GM21526 (cell line): ENCODE data around the gene SURF6.
"Not testable (repeated sequence)": the region's sequence is repeated elsewhere in the genome, so short reads cannot be mapped to it uniquely, and the experiment has no call there.

Source experiments
- ATAC-seq: cut with Tn5 transposase; IDR thresholded peaks from one replicate; pipeline ENCODE4 v1.9.1; 2021; ENCODE audit warnings: moderate library complexity; ENCODE audit not compliant: unreplicated experiment, low FRiP score

SURF6 gene

DNA sequence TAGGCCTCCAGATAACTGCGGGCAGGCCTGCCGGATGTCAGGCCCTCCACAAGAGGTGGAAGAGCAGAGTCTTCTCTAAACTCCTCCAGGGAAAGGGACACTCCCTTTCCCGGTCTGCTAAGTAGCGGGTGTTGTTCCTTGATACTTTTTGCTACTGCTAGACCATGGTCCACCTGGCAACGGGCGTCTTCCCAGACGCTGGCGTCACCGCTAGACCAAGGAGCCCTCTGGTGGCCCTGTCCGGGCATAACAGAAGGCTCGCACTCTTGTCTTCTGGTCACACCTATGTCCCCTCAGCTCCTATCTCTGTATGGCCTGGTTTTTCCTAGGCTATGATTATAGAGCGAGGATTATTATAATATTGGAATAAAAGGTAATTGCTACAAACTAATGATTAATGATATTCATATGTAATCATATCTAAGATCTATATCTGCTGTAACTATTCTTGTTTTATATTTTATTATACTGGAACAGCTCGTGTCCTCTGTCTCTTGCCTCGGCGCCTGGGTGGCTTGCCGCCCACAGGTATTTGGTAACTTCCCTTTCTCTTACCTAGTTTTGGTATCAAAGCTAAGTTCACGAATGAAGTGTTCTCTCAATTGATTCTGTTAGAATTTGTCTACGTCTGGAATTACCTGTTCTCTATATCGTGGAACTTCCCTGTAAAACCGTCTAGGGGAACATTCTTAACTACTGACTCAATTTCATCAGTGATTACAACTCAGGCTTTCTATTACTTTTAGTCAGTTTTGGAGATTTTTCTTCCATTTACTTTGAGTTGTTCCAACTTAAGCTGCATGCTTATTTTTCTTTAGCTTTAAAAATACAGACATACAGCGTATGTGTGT, 6.5 kb downstream of the SURF6 start:
- not testable (repeated sequence) for ATAC-seq

DNA sequence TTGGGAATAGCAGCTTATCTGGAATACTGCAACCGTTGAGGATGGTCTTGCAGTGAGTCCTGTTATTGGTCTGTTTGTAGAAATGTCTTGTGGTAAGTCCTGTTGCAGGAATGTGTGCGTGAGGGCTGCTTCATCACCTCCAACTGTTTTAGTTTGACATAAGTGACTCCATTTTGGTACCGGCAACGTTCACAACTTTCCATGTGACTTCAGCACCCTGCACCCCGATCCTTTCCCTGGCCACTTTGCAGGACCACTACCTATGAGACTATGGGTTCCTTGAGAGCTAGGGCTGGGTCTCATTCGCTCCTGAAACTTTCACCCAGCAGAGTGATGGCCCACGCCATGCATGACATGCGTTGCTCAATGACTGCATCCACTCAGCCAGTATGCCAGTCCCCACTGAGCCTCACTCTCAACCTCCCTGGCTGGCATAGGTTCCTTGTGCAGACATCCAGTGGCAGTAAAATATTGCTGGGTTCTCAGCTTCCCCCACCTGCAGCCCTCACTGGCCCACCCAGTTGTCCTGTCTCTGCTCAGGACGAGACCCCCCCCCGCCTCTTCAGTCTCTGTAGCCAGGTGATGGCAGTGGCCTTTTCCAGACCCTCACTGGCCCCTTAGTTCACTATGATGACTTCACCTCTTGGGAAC, 8.0 kb downstream of the SURF6 start:
- ATAC-seq, result no peak

DNA sequence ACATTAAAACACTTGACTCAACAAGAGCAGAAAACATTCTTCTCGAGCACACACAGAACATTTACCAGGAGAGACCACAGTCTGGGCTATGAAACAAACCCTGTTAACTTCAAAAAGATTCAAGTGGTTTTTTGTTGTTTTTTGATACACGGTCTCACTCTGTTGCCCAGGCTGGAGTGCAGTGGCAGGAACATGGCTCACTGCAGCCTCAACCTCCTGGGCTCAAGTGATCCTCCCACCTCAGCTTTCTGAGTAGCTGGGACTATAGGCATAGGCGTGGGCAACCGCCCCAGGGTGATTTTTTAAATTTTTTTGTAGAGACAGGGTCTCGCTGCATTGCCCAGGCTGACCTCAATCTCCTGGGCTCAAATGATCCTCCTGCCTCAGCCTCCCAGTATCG, 9.0 kb downstream of the SURF6 start:
- ATAC-seq, result not testable (repeated sequence)

- no peak for ATAC-seq
Observed at GRCh38 chr9:133323991-133324703, 11.8 kb downstream of the SURF6 start.

DNA sequence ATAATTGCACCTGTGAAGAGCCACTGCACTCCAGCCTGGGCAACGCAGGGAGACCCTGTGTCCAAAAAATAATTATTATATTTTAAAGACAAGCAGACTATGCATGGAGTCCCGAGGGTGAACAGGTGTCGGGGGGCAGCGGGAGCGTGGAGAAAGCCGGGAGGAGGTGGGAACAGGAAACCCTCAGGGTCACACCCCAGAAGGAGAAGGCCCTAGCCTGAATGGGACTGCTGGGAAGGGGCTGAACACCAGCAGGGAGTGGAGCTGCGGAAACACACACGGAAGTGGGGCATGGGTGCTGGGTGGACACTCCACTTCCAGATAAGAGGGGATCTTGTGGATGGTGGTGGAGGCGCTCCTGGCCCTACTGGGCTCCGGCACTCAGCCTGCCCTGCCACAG, 12.8 kb downstream of the SURF6 start:
- no peak for ATAC-seq

- no peak for ATAC-seq
Observed at GRCh38 chr9:133322701-133323100, 13.3 kb downstream of the SURF6 start.

DNA sequence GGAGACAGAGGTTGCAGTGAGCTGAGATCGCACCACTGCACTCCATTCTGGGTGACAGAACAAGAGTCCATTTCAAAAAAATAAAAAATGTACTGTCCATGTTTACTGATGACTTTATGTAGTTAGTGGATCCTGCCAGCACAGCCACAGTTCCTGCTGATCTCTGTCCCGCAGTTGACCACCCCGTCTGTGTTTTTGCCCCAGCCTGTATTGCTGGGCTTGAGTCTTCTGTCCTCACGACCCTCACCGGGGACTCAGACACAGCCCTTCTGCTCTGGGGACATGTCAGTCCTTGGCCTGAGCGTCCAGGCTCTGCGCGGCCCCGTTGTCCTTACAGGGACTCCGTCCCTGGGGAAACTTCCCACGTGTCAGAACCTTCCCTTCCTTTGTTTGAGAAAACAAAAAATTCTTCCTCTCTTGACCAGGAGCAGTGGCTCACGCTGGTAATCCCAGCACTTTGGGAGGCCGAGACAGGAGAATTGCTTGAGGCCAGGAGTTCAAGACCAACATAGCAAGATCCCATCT, 14.5 kb downstream of the SURF6 start:
- no peak for ATAC-seq

- ATAC-seq, result no peak
Observed at GRCh38 chr9:133320421-133320881, 15.5 kb downstream of the SURF6 start.

- not testable (repeated sequence) for ATAC-seq
Observed at GRCh38 chr9:133317551-133317950, 18.4 kb downstream of the SURF6 start.

- ATAC-seq, result no peak
Observed at GRCh38 chr9:133315997-133316396, 20.0 kb downstream of the SURF6 start.

- no peak for ATAC-seq
Observed at GRCh38 chr9:133309608-133310007, 26.4 kb downstream of the SURF6 start.

DNA sequence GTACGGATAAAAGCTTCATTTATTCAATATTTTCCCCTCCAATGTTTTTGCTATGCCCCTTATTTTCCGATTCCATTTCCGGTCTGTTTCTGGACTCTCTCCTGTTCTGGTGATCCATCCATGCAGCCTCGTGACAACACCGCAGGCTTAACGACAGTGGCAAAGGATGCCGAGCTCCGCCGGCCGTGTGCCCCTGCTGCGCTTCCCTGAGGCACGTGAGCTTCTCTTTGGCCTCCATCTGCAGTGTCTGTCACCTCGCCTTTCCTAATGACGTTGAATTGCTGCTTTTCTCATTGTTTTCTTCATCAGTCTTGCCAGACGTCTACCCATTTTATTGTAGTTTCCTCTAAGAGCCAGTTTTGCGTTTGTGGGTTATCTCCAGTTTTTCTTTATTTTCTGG, 28.7 kb downstream of the SURF6 start:
- ATAC-seq, result no peak

DNA sequence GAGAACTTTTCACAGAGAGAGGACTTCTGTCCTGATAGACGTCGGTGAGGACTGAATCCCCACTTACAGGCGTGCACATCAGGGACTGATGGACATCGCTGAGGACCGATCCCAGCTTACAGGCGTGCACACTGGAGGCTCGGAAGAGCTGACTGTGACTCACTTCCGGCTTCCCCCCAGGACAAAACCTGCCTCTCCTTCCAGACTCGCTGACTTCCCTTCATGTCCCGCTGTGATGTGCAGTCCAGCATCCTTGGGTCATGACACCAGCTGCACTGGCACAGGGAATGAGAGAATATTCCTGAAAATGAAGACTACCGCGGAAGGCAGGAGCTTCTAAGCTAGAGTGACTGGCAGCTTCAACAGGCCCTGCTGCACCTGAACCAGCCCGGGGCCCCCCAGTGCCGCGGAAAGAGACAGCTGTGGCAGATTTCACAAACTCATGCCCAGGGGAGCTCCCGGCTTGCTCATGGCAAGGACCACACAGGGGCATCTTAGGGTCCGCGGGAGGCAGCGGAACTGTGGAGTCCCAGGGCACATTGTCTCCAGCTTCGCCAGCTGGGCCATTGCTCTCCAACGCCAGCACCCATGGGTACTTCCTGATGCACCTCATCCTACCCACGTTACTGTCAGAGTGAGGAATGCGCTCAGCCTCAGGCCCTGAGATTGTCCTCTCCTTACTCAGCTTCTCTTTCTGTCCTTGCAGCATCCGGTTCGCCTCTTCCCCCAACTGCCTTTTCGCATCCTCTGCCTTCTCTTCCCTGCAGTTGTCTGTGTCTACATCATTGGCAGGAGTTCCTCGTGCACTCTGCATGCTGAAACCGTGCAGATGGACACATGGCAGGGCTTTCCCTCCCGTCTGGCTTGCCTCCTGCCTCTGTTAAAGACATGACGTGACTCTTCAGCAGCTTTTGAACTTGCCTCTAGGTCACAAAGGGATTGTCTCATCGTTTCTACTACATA, 29.5 kb downstream of the SURF6 start:
- ATAC-seq, result no peak

- ATAC-seq, result no peak
Observed at GRCh38 chr9:133305731-133306130, 30.3 kb downstream of the SURF6 start.

- no peak for ATAC-seq
Observed at GRCh38 chr9:133304477-133305377, 31.3 kb downstream of the SURF6 start.

DNA sequence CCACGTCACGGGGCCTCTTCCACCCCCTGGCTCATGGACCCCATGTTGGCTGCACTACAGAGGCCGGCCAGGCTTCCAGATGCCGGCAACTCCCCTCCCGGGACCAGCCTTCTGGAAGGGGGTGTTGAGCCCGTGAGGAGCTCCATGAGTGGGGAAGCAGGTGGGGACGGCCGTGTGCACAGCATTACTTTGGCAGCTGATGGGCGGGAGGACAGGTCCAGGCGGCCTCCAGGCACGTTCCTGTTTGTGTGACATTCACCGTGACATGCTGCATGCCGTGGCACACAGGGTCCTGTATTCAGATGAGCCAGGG, 31.9 kb downstream of the SURF6 start:
- no peak for ATAC-seq

DNA sequence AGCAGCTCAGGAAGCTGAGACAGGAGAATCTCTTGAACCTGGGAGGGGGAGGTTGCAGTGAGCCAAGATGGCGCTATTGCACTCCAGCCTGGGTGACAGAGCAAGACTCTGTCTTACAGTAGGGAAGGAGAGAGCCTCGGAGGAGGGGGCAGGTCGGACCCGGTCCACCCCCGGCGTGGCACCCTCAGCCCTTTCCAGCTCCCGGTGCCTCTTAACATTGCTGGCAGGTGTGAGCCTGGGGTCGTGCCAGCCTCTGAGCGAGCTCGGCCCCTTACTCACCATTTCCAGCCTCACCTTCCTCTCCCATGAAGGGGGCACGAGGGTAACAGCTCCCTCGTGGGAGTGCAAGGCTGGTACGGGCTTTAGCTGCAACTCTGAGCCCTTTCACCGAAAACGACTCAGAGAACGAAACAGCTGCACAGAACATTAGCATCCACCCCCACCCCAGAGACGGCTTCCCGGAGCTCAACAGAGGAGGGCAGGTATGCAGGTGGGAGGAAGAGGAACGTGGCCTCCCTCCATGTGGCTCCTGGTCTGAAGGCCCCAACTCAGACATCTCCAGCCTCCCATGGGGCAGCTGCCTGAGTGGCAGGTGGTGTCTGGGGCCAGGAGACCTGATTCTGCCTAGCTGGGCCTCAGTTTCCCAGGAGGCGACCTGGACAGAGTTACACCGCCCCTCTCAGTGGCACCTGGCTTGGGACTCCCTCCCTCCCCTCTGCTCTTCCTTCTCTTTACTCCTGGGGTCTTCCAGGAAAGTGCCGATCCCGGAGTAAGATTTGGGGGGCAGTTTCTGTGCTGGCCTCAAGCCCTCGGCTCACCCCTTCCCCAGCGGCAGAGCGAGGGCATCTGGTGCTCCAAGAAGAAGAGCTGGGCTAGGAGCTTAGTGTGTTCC, 32.5 kb downstream of the SURF6 start:
- ATAC-seq, result no peak
